Activated CD4-positive, alpha-beta memory T cell treated with anti-CD3 and anti-CD28 coated beads, Interleukin-2, amount 10 ng/mL, durations not matched to agents 7 days and 5 days (primary cell): ENCODE data around the gene ETNK2. TPM values are rescaled to one million over a fixed set of nuclear protein-coding genes. Genes with fewer than 3 reads are reported as not detected.

ENCODE experiments used
- CTCF ChIA-PET: fragments of 350-600 bp; sonication (Branson Sonifier 250); formaldehyde crosslinking; loops from one replicate; lab custom pipeline; 2021; ENCODE audit warnings: antibody characterized with exemption, inconsistent platforms; lab: Charles Lee
- POLR2A ChIA-PET: fragments of 350-600 bp; sonication (Branson Sonifier 250); formaldehyde crosslinking; loops from one replicate; lab custom pipeline; 2021; ENCODE audit warnings: antibody characterized with exemption; lab: Charles Lee
- DNase-seq: peaks from one replicate; pipeline ENCODE4 v3.0.0-alpha.2; 2020
- H3K27ac Mint-ChIP-seq: one replicate; pipeline ENCODE4 v1.8.0; 2021; ENCODE audit warnings: mild to moderate bottlenecking, mixed read lengths
- H3K27me3 Mint-ChIP-seq: one replicate; pipeline ENCODE4 v1.8.0; 2021; ENCODE audit warnings: mixed read lengths
- H3K36me3 Mint-ChIP-seq: one replicate; pipeline ENCODE4 v1.8.0; 2021; ENCODE audit warnings: low read depth, mixed read lengths
- H3K4me1 Mint-ChIP-seq: one replicate; pipeline ENCODE4 v1.8.0; 2021; ENCODE audit warnings: mixed read lengths
- H3K4me3 Mint-ChIP-seq: one replicate; pipeline ENCODE4 v1.8.0; 2021; ENCODE audit warnings: mild to moderate bottlenecking, mixed read lengths
- H3K9me3 Mint-ChIP-seq: one replicate; pipeline ENCODE4 v1.8.0; 2021; ENCODE audit warnings: mixed read lengths
- total RNA-seq, 2 experiments: library from RNA; stranded (reverse); gene quantifications; one replicate each; pipeline ENCODE4 v1.2.3, GENCODE V29; 2021

ETNK2 gene
- total RNA-seq, 2 experiments from 2014 or later: 0.08 to 0.18 TPM

- POLR2A ChIA-PET: no interaction called here
- DNase-seq: no peak
Measured at GRCh38 chr1:204136814-204137213, 15.0 kb downstream of the ETNK2 start.

GRCh38 chr1:204134103-204134502 lies 17.7 kb downstream of the ETNK2 start:
- H3K27ac Mint-ChIP-seq: no peak overlapping the region
- H3K36me3 Mint-ChIP-seq: no peaks in the 10 kb centered on the region
- no peaks in the 10 kb centered on the region for H3K27me3 Mint-ChIP-seq
- H3K9me3 Mint-ChIP-seq: no peaks in the 10 kb centered on the region
- no peak for DNase-seq
- H3K4me3 Mint-ChIP-seq: no peak overlapping the region
- ChIA-PET CTCF (no interaction called here), POLR2A (no interaction called here)
- H3K4me1 Mint-ChIP-seq: peaks cover 3% of the 10 kb centered on the region

More at GRCh38 chr1:204136814-204137213, 15.0 kb downstream of the ETNK2 start:
- Mint-ChIP-seq H3K9me3 (no peaks in the 10 kb centered on the region), H3K27me3 (no peaks in the 10 kb centered on the region), H3K27ac (no peak overlapping the region), H3K36me3 (no peaks in the 10 kb centered on the region), H3K4me1 (no peaks in the 10 kb centered on the region), H3K4me3 (no peak overlapping the region)
- CTCF ChIA-PET: no interaction called here

GRCh38 chr1:204132718-204133117 lies 19.1 kb downstream of the ETNK2 start:
- ChIA-PET CTCF (no interaction called here), POLR2A (no interaction called here)
- DNase-seq: no peak
- Mint-ChIP-seq H3K27me3 (no peaks in the 10 kb centered on the region), H3K4me3 (no peak overlapping the region), H3K9me3 (no peaks in the 10 kb centered on the region), H3K27ac (no peak overlapping the region), H3K4me1 (peaks cover 9% of the 10 kb centered on the region), H3K36me3 (no peaks in the 10 kb centered on the region)

- Mint-ChIP-seq H3K4me1 (peaks cover 9% of the 10 kb centered on the region), H3K4me3 (no peak overlapping the region), H3K9me3 (no peaks in the 10 kb centered on the region), H3K27ac (no peak overlapping the region), H3K36me3 (no peaks in the 10 kb centered on the region), H3K27me3 (no peaks in the 10 kb centered on the region)
- DNase-seq: no peak
- POLR2A ChIA-PET: no interaction called here
- CTCF ChIA-PET: interaction anchor here (1.2 kb wide), 1 partner anchor 271 kb away, joined by 5 read pairs; no protein-coding TSS in a partner anchor
Measured at GRCh38 chr1:204131978-204132377, 19.9 kb downstream of the ETNK2 start.

- Mint-ChIP-seq H3K4me1 (peaks cover 9% of the 10 kb centered on the region), H3K36me3 (no peaks in the 10 kb centered on the region), H3K27ac (no peak overlapping the region), H3K9me3 (no peaks in the 10 kb centered on the region), H3K4me3 (no peak overlapping the region), H3K27me3 (no peaks in the 10 kb centered on the region)
- ChIA-PET CTCF (interaction anchor here (1.2 to 4.6 kb wide), 2 partner anchors 260 to 271 kb away, joined by 5 to 89 read pairs; no protein-coding TSS in a partner anchor), POLR2A (interaction anchor here (1.3 kb wide), 1 partner anchor 269 kb away, joined by 3 read pairs; no protein-coding TSS in a partner anchor)
- no peak for DNase-seq
Measured at GRCh38 chr1:204130981-204131892, 20.6 kb downstream of the ETNK2 start.

- H3K9me3 Mint-ChIP-seq: no peaks in the 10 kb centered on the region
- POLR2A ChIA-PET: interaction anchor here (1.3 kb wide), 1 partner anchor 268 kb away, joined by 3 read pairs; no protein-coding TSS in a partner anchor
- H3K27me3 Mint-ChIP-seq: no peaks in the 10 kb centered on the region
- no peak overlapping the region for H3K4me3 Mint-ChIP-seq
- CTCF ChIA-PET: interaction anchor here (2.1 to 4.6 kb wide), 4 partner anchors 10 to 271 kb away, joined by 4 to 89 read pairs (median 28); partner anchors contain the start of gene SNRPE
- H3K36me3 Mint-ChIP-seq: no peaks in the 10 kb centered on the region
- no peak for DNase-seq
- no peak overlapping the region for H3K27ac Mint-ChIP-seq
- H3K4me1 Mint-ChIP-seq: peaks cover 9% of the 10 kb centered on the region
Measured at GRCh38 chr1:204130178-204130577, 21.7 kb downstream of the ETNK2 start.

- CTCF ChIA-PET: interaction anchor here (0.6 to 4.6 kb wide), 30 partner anchors 9 to 649 kb away, joined by 3 to 89 read pairs (median 4); partner anchors contain the start of gene SNRPE
- DNase-seq: peak; percentile 66
- peaks cover 9% of the 10 kb centered on the region for H3K4me1 Mint-ChIP-seq
- H3K9me3 Mint-ChIP-seq: no peaks in the 10 kb centered on the region
- H3K36me3 Mint-ChIP-seq: no peaks in the 10 kb centered on the region
- H3K27ac Mint-ChIP-seq: no peak overlapping the region
- POLR2A ChIA-PET: interaction anchor here (1.4 to 1.7 kb wide), 2 partner anchors 258 to 269 kb away, joined by 7 read pairs; no protein-coding TSS in a partner anchor
- no peak overlapping the region for H3K4me3 Mint-ChIP-seq
- no peaks in the 10 kb centered on the region for H3K27me3 Mint-ChIP-seq
Measured at GRCh38 chr1:204128964-204129896, 22.6 kb downstream of the ETNK2 start.

- no peaks in the 10 kb centered on the region for H3K27me3 Mint-ChIP-seq
Measured at GRCh38 chr1:204128464-204128963, 23.3 kb downstream of the ETNK2 start.

GRCh38 chr1:204127597-204128242 lies 24.1 kb downstream of the ETNK2 start:
- H3K4me3 Mint-ChIP-seq: no peak overlapping the region
- H3K4me1 Mint-ChIP-seq: peaks cover 11% of the 10 kb centered on the region
- ChIA-PET POLR2A (interaction anchor here (1.7 kb wide), 1 partner anchor 257 kb away, joined by 7 read pairs; no protein-coding TSS in a partner anchor), CTCF (interaction anchor here (0.6 to 4.6 kb wide), 12 partner anchors 11 to 281 kb away, joined by 3 to 89 read pairs (median 5); partner anchors contain the start of gene SNRPE)
- DNase-seq: no peak
- no peak overlapping the region for H3K27ac Mint-ChIP-seq
- no peaks in the 10 kb centered on the region for H3K27me3 Mint-ChIP-seq
- H3K36me3 Mint-ChIP-seq: no peaks in the 10 kb centered on the region
- no peaks in the 10 kb centered on the region for H3K9me3 Mint-ChIP-seq

More at GRCh38 chr1:204128464-204128963, 23.3 kb downstream of the ETNK2 start:
- H3K36me3 Mint-ChIP-seq: no peaks in the 10 kb centered on the region
- H3K4me1 Mint-ChIP-seq: peaks cover 9% of the 10 kb centered on the region
- no peak overlapping the region for H3K27ac Mint-ChIP-seq
- POLR2A ChIA-PET: interaction anchor here (1.4 to 1.7 kb wide), 2 partner anchors 257 to 268 kb away, joined by 7 read pairs; no protein-coding TSS in a partner anchor
- DNase-seq: no peak
- no peaks in the 10 kb centered on the region for H3K9me3 Mint-ChIP-seq
- CTCF ChIA-PET: interaction anchor here (0.6 to 4.6 kb wide), 30 partner anchors 8 to 648 kb away, joined by 3 to 89 read pairs (median 4); partner anchors contain the start of gene SNRPE
- H3K4me3 Mint-ChIP-seq: no peak overlapping the region

- H3K4me3 Mint-ChIP-seq: no peak overlapping the region
- no peaks in the 10 kb centered on the region for H3K27me3 Mint-ChIP-seq
- H3K4me1 Mint-ChIP-seq: peaks cover 11% of the 10 kb centered on the region
- no peaks in the 10 kb centered on the region for H3K36me3 Mint-ChIP-seq
- no peaks in the 10 kb centered on the region for H3K9me3 Mint-ChIP-seq
- ChIA-PET CTCF (interaction anchor here (1.1 to 4.6 kb wide), 3 partner anchors 156 to 268 kb away, joined by 3 to 89 read pairs (median 46); partner anchors contain the start of gene SNRPE), POLR2A (no interaction called here)
- no peak for DNase-seq
- H3K27ac Mint-ChIP-seq: no peak overlapping the region
Measured at GRCh38 chr1:204126956-204127355, 24.9 kb downstream of the ETNK2 start.

GRCh38 chr1:204126386-204126785 lies 25.5 kb downstream of the ETNK2 start:
- no peak for DNase-seq

More at GRCh38 chr1:204126386-204126785, 25.5 kb downstream of the ETNK2 start:
- Mint-ChIP-seq H3K36me3 (no peaks in the 10 kb centered on the region), H3K27ac (no peak overlapping the region), H3K4me3 (no peak overlapping the region), H3K9me3 (no peaks in the 10 kb centered on the region), H3K27me3 (no peaks in the 10 kb centered on the region), H3K4me1 (peaks cover 11% of the 10 kb centered on the region)
- CTCF ChIA-PET: interaction anchor here (4.1 kb wide), 1 partner anchor 267 kb away, joined by 46 read pairs; the partner anchor contains the start of gene SNRPE
- POLR2A ChIA-PET: no interaction called here
